ENCODE measurements around the gene C2CD4C. TPM values are rescaled to one million over a fixed set of nuclear protein-coding genes. Genes with fewer than 3 reads are reported as not detected.
"Not testable (repeated sequence)": the region's sequence is repeated elsewhere in the genome, so short reads cannot be mapped to it uniquely, and the experiment has no call there.

Gene C2CD4C
- total RNA-seq, 2 donors from 2014 or later: 0.52 to 0.96 TPM

GRCh38 chr19:413756-414420 is 4.9 kb upstream of the C2CD4C start:
- no peak for DNase-seq
- intact Hi-C loops (cut with DNase I): no loop called here
- H3K9ac ChIP-seq (ENCODE audit: low read depth in 2 of 2, low read length in 2 of 2): no peak overlapping the region
- H3K27me3 ChIP-seq: peaks cover 15% of the 10 kb centered on the region
- no peaks in the 10 kb centered on the region for H3K9me3 ChIP-seq
- H3K36me3 ChIP-seq: no peaks in the 10 kb centered on the region
- no peak for TF ChIP-seq CTCF (IDR thresholded peaks at IDR 0.05)
- H3K27ac ChIP-seq: no peak overlapping the region
- H3K4me3 ChIP-seq: no peak overlapping the region
- H3K4me1 ChIP-seq: no peaks in the 10 kb centered on the region

- peaks cover 5% of the 10 kb centered on the region for H3K4me1 ChIP-seq
- no peaks in the 10 kb centered on the region for H3K9me3 ChIP-seq
- intact Hi-C loops (cut with DNase I): no loop called here
- H3K27ac ChIP-seq: no peak overlapping the region
- peaks cover 27% of the 10 kb centered on the region for H3K27me3 ChIP-seq
- H3K9ac ChIP-seq (ENCODE audit: low read depth in 2 of 2, low read length in 2 of 2): no peak overlapping the region
- no peak for TF ChIP-seq CTCF (IDR thresholded peaks at IDR 0.05)
- no peak for DNase-seq
- no peak overlapping the region for H3K4me3 ChIP-seq
- no peaks in the 10 kb centered on the region for H3K36me3 ChIP-seq
Measured at GRCh38 chr19:412356-413355, 3.7 kb upstream of the C2CD4C start.

GRCh38 chr19:411723-412355 is 2.9 kb upstream of the C2CD4C start:
- Histone ChIP-seq H3K9ac (ENCODE audit: low read depth in 2 of 2, low read length in 2 of 2) (no peak overlapping the region), H3K27me3 (peaks cover 35% of the 10 kb centered on the region), H3K9me3 (no peaks in the 10 kb centered on the region), H3K4me3 (no peak overlapping the region), H3K4me1 (peaks cover 5% of the 10 kb centered on the region), H3K27ac (no peak overlapping the region), H3K36me3 (no peaks in the 10 kb centered on the region)
- no peak for TF ChIP-seq CTCF (IDR thresholded peaks at IDR 0.05)
- no peak for DNase-seq
- intact Hi-C loops (cut with DNase I): no loop called here

GRCh38 chr19:411121-411722 is 2.3 kb upstream of the C2CD4C start:
- H3K9me3 ChIP-seq; H3K36me3 ChIP-seq; intact Hi-C loops (cut with DNase I); H3K27ac ChIP-seq; H3K4me3 ChIP-seq; H3K4me1 ChIP-seq; H3K9ac ChIP-seq (ENCODE audit: low read depth in 2 of 2, low read length in 2 of 2); DNase-seq: not testable (repeated sequence)
- peaks cover 38% of the 10 kb centered on the region for H3K27me3 ChIP-seq

- Histone ChIP-seq H3K27me3 (peaks cover 43% of the 10 kb centered on the region), H3K9ac (ENCODE audit: low read depth in 2 of 2, low read length in 2 of 2) (no peak overlapping the region), H3K9me3 (no peaks in the 10 kb centered on the region), H3K36me3 (no peaks in the 10 kb centered on the region), H3K27ac (no peak overlapping the region), H3K4me3 (no peak overlapping the region), H3K4me1 (peaks cover 5% of the 10 kb centered on the region)
- DNase-seq: no peak
- TF ChIP-seq CTCF (IDR thresholded peaks at IDR 0.05): no peak
- intact Hi-C loops (cut with DNase I): no loop called here
Measured at GRCh38 chr19:410243-410781, 1.4 kb upstream of the C2CD4C start.

All from colonic mucosa (tissue), 4 donors.